Measurements from ENCODE around the gene SNX21.
"Not testable (repeated sequence)": the region's sequence is repeated elsewhere in the genome, so short reads cannot be mapped to it uniquely, and the experiment has no call there.

Gene SNX21

DNA sequence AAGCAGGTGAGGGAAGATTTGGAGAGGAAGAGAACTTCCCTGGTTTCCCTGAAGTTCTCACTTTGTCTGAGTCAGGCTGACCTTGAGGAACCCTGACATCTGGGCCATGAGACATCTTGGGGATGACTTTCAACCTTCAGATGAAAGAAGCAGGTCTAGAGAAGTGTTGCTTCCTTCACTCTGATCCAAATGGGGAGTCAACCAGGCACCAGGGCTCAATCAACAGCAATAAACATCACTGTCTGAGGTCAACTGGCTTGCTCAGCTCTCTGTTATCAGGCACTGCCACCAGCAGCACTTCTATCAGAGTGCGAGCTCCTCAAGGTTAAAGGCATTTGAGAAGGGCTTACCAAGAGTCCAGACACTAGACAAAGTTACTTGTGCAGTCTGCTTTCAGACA lies 17.3 kb downstream of the SNX21 start:
- DNase-seq (ENCODE audit: low spot score): no peak

DNA sequence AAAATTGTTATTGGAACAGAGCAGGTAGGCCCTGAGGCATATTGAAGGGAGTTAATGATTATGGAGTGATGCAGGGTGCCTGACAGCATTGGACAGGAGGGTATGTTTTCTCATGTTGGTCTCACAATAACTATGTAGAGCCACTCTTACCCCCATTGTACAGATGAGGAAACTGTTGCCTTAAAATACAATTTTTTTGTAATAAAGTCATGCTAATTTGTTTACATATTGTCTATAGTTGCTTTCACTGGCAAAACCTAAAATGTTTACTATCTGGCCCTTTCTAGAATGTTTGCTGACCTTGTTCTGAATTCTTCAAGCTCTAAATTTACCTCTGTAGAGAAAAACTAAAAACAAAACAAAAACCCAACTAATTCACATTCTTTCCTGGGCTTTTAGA lies 17.9 kb downstream of the SNX21 start:
- no peak for DNase-seq (ENCODE audit: low spot score)

DNA sequence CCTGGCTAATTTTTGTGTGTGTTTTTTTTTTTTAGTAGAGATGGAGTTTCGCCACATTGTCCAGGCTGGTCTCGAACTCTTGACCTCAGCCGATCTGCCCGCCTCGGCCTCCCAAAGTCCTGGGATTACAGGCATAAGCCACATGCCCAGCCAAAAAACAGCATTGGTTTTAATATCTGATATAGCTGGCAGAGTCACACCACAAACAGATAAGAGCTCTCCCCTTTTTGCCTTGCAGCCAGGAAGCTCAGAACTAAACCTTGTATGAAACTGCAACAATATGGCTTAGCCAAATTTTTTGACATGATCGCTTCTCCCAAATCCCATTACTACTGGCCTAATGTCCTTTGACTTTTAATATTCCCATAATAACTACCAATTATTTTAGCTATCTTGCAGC lies 18.7 kb downstream of the SNX21 start:
- no peak for DNase-seq (ENCODE audit: low spot score)

DNA sequence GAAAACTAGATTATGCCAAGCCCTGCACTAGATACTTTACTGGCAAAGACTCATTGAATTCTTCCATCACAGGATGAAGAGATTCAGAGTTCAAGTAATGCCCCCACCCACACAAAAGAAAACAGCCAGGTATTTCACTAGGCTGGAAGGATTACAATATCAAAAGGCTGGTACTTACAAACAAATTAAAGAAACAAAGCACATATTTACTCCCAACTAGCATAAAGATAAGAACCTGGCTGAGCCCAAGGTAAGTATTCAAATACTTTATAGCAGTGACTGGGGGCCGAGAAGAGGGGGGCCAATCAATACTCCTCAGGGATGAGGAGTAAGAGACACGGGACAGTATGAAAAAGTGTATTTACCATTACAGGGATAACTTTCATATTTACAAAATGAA lies 19.9 kb downstream of the SNX21 start:
- no peak for DNase-seq (ENCODE audit: low spot score)

DNA sequence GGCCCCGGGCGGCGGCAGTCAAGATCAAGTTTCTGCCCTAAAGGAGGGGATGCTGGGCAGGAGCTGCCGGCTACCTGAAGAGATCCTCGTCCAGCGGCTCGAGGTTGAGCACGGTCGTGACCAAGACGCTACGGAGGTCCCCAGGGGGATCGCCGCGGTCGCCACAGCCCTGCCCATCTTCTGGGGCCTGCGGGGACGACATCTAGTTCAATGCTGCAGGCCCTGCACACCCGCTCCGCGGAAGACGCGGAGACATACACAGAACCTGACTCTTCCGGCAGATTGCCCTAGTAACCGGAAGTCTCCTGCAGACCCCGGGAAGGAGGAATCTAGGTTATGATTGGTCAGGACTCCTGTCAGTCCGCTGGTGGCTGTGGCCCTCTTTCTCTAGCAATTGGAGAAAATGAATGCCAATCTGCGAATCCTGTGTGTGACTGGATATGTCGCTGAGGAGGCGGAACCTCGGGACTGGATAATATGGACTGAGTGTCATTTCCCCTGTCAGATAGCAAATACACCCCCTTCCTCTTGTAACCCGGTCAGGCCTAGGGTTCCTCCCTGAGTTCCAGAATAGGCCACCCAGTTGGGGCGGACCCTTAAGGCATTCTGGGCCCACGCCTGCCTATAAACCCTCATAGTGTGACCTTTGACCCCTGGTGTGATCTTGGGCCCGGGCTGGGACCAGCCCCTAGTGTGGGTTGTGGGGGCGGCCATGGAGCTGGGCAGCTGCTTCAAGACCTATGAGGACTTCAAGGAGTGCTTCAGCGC lies 23.7 kb downstream of the SNX21 start, which contains the start of the genes ACOT8 and ZSWIM3:
ACOT8 (minus strand) TSS at position 279 of the 768 bp plus-strand sequence; CDS start at position 202, 77 bp downstream.
ZSWIM3 (plus strand) TSS at position 501 of the 768 bp plus-strand sequence; CDS start at position 713, 212 bp downstream.
- peak; percentile 99 for DNase-seq (ENCODE audit: low spot score)

DNA sequence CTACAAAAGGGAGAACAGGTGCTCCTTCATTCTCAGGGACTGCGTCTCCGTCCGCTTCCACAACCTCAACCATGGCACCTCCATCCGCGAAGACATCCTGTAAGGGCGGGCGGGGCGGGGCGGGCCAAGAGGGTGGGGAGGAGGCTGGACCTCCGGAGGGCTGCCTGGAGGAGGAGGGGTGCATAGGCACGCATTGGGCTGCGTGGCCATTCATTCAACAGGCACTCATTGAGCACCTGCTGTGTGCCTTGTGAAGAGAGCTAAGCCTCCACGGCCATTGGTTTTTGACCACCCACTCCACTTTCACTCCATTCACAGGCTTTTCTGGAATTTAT lies 24.2 kb downstream of the SNX21 start:
- DNase-seq (ENCODE audit: low spot score): no peak

DNA sequence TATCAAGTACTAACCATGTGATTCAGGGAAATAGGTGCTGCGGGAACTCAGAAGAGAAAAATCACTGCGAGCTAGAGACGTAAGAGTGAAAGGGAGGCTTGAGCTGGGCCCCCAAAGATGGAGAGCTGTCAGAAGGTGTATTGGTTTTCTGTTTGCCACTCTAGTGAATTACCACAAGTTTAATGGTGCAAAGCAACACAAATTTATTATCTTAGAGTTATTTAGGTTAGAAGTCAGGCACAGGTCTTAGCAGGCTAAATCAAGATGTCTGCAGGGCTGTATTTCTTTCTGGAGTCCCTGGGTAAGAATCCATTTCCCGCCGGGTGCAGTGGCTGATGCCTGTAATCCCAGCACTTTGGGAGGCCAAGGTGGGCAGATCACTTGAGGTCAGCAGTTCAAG lies 26.3 kb downstream of the SNX21 start:
- DNase-seq (ENCODE audit: low spot score): no peak

DNA sequence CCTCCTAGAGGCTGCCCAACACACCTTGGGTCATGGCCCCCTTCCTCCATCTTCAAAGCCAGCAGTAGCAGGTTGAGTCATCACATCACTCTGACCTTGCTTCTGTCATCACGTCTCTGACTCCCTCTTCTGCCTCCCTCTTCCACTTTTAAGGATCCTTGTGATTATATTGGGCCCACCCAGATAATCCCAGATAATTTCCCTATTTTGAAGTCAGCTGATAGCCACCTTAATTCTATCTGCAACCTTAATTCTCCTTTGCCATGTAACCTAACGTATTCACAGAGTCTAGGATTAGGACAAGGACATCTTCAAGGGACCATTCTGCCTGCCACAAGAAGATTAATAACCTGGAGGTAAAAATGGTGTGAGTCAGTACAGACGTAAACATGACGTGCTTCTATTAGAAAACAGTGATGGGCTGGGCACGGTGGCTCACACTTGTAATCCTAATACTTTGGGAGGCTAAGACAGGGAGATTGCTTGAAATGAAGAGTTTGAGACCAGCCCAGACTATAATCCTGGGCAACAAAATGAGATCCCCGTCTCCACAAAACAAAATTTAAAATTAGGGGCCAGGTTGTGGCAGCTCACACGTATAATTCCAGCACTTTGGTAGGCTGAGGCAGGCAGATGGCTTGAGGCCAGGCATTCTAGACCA lies 27.1 kb downstream of the SNX21 start:
- DNase-seq (ENCODE audit: low spot score): peak; percentile 7

DNA sequence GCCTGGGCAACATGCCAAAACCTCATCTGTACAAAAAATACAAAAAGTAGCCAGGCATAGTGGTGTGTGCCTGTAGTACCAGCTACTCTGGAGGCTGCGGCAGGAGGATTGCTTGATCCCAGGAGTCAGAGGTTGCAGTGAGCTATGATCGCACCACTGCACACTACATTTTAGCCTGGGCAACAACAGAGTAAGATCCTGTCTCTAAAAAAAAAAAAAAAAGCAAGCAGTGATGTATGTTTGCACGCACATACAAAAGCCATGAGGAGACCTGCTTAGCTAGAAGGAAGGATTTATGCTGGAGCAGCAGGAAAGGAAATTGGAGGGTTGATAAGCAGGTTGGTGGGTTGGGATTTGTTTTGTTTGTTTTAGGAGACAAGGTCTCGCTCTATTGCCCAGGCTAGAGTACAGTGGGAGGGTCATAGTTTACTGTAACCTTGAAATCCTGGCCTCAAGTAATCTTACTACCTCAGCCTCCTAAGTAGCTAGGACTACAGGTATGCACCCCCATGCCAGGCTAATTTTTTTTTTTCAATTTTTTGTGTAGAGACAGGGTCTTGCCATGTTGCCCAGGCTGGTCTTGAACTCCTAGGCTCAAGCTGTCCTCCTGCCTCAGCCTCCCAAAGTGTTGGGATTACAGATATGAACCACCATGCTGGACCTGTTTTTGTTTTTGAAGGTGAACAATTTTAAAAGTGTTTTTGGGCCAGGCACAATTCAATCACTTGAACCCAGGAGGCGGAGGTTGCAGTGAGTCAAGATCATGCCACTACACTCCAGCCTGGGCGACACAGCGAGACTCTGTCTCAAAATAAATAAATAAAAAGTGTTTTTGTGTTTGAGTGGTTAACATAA lies 27.8 kb downstream of the SNX21 start:
- DNase-seq (ENCODE audit: low spot score): no peak

DNA sequence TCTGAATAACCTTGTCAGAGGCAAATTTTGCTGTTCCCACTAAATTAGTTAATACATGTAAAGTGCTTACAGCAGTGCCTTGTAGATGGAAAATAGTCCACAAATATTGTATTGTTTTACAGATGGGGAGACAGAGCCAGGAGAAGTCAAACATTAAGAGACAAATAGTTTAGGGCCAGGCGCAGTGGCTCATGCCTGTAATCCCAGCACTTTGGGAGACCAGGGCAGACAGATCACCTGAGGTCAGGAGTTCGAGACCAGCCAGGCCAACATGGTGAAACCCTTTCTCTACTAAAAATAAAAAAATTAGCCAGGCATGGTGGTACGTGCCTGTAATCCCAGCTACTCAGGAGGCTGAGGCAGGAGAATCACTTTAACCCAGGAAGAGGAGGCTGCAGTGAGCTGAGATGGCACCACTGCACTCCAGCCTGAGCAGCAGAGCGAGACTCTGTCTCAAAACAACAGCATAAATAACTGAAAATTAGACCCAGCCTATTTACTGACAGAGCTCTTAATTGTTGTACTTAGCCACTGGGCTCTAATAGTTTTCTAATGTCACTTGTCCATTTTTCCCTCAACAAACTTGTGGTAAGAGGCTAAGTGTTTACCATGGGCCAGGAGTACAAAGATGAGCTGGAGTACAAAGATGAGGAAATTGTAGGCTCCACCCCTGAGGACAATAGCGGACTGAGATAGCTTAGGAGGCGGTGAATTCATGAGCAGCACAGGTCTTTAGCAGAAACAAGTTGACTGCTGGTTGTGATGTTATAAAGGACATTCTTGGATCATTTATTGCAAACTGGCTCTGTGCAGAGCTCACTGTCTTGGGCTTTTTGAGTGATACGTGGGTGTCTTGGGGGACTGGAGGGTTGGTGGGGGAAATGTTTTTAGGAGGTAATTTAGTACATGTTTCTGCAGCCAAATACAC lies 30.2 kb downstream of the SNX21 start:
- no peak for DNase-seq (ENCODE audit: low spot score)

DNA sequence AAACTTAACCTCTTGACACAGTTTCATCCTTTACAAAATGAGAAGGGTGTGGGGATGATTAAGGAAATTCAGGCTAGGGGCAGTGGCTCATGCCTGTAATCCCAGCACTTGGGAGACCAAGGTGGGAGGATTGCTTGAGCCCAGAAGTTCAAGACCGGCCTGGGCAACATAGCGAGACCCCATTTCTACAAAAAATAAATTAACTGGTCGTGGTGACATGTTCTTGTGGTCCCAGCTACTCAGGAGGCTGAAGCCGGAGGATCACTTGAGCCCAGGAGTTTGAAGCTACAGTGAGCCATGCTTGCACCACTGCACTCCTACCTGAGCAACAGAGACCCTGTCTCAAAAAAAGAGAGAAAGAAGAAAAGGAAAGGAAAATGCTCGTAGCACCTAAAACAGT lies 32.9 kb downstream of the SNX21 start:
- no peak for DNase-seq (ENCODE audit: low spot score)

DNA sequence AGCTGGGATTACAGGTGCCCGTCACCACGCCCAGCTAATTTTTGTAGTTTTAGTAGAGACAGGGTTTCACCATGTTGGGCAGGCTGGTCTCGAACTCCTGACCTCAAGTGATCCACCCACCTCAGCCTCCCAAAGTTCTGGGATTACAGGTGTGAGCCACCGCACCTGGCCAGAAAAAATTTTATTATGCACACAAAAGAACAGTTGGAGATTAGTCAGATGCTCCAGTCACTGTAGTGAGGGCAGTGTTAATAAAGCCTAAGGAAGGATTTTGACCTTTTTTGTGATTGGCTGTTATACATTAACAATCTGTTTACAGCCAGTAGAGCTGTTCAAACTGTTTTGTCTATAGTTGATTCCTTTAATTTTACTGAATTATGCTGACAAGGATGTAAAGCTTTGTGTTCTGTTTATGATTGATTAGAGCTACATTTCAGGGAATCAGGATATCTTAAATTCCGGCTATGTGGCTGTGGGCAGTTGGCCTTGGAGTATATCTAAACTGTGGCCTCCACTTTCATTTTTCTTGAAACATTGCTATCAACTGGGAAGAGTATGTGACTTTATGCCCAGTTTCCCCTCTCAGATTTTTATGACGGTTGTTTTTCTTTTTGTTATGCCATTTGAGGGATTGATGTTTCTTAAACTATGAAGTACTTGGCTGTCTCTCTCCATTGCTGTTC lies 33.7 kb downstream of the SNX21 start:
- no peak for DNase-seq (ENCODE audit: low spot score)

DNA sequence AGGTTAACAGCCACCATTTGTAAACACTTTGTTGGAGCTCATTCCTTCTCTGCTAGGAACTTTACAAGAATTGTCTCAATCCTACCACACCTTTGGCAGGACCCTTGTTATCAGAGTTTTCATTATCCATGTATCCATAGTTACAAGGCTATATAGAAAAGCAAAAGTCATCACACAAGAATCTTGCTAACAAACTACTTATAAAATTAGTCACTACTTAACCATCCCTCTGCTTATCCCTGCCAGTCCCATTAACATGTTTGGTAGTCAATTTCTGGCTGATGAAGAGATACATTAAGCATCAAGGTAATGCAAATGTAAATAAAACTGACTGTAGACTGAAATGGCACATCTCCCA lies 34.2 kb downstream of the SNX21 start:
- DNase-seq (ENCODE audit: low spot score): peak; percentile 18

DNA sequence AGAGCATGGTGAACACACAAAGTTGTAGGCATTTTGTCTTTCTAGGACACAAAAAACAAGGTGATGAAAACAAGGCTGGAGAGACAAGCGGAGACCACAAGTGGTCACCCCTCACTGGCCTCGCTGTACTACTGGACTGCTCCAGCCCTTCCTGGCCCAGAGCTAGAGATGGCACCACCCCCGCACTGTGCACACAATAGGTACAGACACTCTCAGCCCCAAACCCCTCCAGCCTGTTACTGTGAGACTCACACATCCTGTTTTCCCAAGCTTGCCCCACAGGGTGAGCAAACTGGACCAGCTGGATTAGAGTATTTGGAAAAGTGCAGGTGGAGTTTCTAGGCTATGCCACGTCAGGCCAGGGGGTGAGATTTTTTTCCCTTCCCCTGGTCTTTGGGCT lies 39.0 kb downstream of the SNX21 start:
- DNase-seq (ENCODE audit: low spot score): no peak

DNA sequence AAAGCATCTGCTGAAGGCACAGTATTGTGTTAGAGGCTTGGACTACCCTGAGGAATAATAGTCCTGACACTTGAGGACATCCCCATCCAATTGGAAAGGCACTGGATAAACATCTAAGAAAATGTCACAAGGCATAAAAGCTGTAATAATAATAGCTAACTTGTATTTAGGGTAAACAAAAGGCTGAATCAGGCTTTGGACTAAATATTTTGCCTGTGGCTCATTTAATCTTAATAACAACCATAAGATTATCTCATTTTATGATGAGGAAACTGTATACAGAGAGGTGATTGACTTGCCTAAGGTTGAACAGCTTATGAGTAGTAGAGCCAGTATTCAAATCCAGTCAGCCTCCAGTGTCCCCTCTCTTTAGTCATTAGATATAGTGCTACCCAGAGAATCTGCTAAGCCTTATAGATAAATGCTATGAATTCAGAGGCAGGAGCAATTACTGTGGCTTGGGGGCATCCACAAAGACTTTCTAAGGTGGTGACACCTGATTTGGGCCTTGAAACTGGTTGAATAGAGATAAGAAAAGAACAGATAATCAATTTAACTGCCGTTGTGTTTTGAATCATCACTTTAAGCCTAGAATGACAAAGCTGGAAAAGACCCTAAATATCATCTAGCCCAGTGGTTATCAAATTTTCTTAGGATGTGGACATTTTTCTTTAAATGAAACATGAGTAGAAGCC lies 40.0 kb downstream of the SNX21 start:
- no peak for DNase-seq (ENCODE audit: low spot score)

DNA sequence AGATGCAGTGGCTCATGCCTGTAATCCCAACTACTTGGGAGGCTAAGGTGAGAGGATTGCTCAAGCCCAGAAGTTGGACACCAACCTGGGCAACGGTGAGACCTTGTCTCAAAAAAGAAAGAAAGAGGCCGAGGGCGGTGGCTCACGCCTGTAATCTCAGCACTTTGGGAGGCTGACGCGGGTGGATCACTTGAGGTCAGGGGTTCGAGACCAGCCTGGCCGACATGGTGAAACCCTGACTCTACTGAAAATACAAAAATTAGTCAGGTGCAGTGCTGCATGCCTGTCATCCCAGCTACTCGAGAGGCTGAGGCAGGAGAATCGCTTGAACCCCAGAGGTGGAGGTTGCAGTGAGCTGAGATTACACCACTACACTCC lies 40.5 kb downstream of the SNX21 start:
- DNase-seq (ENCODE audit: low spot score): not testable (repeated sequence)

DNA sequence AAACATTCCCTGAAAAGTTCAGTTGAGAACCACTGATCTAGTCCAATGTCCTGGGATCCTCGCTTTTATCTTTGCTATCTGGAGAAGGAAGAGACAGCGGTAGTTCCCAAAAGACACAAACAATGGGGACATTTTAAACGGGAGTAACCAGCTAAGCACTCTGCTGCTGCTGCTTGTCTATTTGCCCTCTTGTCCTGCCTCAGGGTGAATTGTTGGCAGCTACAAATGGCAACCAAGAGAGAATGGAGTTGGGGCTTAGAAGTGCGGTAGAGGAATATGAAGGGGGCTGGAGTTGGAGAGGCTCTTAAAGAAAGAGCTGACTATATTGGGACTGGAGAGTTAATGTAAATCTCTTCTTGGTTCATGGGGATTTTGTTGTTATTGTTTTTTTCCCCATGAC lies 41.0 kb downstream of the SNX21 start:
- DNase-seq (ENCODE audit: low spot score): no peak

DNA sequence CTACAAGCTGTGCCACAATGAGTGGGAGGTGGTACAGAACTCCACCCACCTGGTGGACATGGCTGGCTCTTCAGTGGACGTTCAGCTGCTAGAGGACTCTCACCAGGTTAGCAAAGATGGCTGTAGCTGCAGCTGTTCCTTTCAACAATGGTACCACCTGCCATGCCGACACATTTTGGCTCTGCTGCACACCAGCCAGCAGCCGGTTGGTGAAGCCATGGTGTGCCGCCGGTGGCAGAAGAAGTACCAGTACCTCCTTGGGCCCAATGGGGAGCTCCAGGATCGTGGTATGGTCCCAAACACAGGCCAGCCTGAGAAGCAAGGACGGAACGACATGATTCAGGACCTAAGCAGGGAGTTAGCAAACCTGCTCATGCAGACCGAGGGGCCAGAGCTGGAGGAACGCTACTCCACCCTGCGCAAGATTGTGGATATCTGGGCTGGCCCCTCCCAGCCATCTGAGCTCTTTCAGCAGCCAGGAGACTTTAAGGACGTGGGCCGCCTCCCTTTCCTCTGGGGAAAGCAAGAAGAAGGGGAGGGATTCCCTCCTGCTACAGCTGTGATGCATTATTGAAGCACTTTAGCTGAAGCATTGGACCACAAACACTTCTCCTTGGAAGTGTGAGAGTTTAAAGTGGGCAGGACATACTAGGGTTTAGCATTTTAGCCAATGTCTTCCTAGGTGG lies 44.6 kb downstream of the SNX21 start:
- no peak for DNase-seq (ENCODE audit: low spot score)

DNA sequence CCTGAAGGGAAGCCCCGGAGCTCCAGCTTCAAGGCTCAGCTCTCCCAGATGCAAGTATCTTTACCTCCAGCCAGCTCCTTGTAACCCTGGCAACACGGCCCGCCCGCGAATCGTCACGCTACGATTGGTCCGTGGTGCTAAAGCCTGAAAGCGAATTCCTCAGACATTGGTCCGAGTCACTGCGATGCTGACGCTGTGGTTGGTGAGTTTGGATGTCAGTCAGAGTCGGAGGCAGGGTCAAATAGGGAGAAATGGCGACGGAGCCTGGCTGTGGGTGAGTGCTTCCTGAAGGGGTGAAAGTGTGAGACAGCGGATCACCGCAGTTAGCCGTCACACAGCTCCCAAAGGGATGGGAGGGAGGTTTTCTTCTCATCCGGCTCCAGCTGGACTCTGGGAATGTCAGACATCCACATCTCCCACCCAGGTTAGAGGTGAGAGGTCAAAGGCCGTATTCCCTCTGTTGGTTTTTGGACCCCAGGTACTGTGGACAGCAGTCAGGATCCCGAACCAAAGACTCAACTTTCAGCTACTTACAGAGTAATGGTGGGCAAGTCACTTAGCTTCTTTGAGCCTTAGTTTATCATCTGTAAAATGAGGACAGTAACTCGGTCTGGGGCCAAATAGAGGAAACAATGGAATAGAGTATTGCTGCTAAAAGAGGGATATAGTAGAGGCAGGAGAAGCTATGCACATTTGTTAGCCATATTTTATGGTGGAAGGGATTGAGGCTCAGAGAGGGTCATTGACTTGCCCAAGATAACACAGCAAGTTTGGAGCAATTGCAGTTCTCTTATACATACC lies 47.6 kb downstream of the SNX21 start, which contains the start of gene ZSWIM1:
ZSWIM1 (plus strand) TSS at position 240 of the 801 bp plus-strand sequence. CDS start 1,366 bp downstream, outside the sequence.
- peak; percentile 97 for DNase-seq (ENCODE audit: low spot score)
